Activated CD4-positive, alpha-beta T cell treated with anti-CD3 and anti-CD28 coated beads, Interleukin-2, Interleukin-6, amounts not matched to agents 100 ng/mL and 50 ng/mL, durations not matched to agents 16 hours and 8 hours (primary cell): ENCODE measurements around the gene LRRN2.

Experiments
- DNase-seq: peaks from one replicate; pipeline ENCODE4 v3.0.0-alpha.2; 2020

LRRN2 gene

GRCh38 chr1:204688776-204689175, 3.2 kb upstream of the LRRN2 start:
- DNase-seq = no peak

DNA sequence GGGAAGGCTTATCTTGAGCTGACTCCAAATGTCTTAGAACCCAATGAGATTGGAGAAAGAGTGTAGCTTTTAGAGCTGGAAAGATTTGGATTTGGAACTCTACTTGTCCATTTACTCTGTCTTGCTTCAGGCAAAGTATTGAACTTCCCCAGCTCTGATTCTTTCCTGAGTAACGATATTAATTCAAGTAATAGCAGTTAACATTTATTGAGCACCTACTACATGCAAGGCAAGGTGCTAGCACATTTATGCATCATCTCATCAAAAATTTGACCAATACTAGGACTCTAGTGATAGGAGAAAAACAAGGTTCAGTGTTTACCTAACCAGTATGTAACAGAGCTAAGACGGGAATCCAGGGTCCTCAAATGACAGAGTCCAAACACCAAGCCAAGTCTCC, 2.5 kb upstream of the LRRN2 start:
- no peak for DNase-seq

GRCh38 chr1:204684571-204685235, 835 bp downstream of the LRRN2 start:
- no peak for DNase-seq

DNA sequence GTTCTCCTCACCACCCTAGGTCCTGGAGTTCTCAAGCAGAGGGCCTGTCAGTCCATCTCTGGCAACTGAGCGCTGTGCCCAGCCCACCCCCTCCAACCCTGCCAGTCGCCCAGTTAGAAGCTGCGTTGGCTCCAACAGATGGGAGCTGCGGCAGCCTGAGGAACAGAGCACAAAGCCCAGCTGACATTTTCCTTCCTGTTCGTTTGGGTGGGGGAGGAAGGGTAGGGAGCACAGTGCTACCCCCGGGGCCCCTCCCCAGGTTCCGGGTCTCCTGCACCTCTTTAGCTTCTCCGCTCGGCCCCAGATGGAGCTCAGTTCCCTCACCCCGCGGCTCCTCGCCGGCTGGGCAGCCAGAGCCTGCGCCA, 1.4 kb downstream of the LRRN2 start:
- no peak for DNase-seq

DNA sequence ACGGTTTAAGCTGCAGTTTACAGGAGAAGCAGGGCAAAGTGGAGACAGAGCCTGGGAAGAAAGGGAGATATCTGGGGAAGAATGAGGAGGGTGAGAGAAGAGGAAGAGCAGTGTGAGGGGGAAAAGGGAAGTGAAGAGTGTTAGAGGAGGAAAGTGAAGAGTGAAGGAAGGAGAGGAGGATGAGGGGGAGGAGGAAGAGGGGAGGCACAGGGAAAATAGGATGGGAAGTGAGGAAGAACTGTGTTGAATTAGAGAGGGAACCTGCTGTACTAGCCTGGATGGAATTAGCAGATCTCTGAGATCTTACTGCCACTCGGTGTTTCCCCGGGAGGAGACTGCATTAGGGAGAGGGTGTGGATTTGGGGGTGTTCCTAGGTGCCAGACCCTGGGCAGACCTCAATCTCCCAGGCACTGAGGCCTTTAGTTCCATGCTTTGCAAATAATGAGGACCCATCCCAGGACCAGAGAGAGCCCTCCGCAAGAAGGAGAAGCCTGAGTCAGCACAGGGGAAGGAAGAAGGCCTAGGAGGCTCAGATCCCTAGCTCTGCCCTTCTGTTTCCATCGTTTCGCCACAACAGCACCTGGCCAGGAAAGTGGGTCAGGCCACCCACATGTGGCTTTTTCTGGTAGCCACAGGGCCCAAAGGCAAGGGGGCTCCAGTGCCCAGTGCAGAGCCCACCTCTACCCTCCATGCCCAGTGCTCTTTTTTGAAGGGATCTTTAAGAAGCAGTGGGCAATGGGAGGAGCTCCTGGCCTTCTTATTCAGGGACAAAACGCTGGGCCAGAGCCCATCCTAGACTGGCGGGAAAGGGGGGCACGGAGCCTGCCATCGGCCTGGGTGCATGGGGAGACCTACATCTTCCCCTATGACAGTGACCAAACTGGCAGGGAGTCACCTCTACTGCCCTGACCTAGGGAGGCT, 2.0 kb downstream of the LRRN2 start:
- no peak for DNase-seq

DNA sequence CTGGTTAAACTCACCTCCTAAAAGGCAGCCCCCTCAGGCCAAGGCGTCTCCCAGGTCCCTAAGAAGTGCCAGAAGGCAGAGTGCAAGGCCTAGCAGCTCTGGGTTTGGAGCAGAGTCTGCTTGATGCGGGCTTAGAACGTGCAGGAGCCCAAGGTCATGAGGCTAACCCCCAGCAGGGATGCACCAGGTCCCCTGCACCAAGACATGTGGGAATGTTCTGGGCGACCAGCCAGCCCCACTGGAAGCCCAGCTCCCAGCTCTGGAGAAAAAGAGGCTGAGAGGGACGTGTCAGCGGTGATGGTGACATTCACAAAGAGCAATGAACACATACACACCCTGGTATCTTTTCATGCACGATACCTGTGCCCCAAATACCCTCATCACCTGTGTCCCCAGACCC, 5.1 kb downstream of the LRRN2 start:
- DNase-seq = no peak

- DNase-seq = no peak
Observed at GRCh38 chr1:204680051-204680450, 5.5 kb downstream of the LRRN2 start.

DNA sequence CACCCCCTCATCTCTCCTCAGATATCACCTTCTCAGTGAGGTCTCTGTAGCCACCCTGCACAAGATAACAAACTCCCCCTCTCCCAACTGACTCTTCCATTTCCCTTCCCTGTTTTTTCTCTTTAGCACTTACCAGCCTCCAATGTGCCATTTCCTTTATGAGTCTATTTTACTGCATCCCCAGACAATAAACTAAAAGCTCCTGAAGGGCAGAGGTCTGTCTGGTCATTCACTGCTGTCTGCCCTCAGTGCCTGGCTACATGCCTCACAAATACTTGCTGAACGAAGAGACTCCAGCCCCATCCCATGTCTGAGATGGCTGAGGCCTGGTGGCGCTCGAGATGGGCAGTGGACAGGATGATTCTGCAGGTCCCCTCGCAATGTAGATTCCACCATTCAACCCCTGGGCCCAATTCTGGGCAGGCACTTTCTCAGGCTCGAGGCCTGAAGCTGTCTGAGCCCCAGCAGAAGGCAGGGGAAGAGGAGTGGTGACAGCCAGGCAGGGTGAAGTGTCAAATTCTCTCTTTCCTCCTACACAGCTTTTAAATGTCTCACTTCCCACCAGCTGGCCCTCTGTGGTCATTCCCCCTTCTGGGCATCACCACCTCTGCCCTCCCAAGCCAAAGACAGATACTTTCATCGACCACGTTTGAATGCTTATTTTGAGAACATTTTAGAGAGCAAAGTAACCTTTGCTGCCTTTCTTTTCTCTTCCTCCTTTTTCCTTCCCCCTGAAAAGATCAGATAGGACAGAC, 6.6 kb downstream of the LRRN2 start:
- no peak for DNase-seq

- DNase-seq = no peak
Observed at GRCh38 chr1:204677864-204678263, 7.7 kb downstream of the LRRN2 start.

DNA sequence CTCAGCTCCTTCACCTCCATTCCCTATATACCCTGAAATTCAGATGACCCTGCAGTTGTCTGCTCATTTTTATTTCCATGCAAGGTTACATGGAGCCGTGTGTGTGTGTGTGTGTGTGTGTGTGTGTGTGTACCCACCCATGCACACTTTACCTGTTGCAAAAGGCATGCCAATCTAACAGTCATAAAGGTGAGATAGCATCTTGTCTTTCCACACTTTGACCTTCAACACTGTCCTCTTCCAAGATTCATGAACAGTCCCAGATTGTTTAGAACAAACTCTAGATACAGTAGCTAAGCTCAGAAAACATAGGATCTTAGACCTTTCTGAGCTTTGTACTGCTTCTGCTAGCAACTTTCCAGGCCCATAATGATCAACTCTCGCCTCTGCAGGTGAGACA, 9.5 kb downstream of the LRRN2 start:
- no peak for DNase-seq

GRCh38 chr1:204673909-204674649, 11.5 kb downstream of the LRRN2 start:
- DNase-seq = no peak

DNA sequence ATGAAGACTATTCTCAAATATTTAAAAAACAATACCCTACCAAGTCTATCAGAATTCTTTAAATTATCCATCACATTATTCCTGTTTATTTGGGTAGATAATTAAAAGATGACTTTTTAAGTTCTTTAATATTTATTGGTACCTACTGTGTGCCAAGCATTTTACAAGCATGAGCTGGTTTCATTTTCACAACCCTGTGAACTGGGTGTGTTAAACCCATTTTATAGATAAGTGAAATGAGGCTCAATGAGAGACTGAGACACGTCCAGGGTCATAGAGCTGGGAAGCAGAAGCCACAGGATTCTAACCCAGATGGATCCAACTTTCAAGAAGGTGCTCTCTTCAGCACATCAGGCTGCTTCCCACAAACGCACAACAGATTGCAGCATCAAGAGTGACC, 12.3 kb downstream of the LRRN2 start:
- no peak for DNase-seq

DNA sequence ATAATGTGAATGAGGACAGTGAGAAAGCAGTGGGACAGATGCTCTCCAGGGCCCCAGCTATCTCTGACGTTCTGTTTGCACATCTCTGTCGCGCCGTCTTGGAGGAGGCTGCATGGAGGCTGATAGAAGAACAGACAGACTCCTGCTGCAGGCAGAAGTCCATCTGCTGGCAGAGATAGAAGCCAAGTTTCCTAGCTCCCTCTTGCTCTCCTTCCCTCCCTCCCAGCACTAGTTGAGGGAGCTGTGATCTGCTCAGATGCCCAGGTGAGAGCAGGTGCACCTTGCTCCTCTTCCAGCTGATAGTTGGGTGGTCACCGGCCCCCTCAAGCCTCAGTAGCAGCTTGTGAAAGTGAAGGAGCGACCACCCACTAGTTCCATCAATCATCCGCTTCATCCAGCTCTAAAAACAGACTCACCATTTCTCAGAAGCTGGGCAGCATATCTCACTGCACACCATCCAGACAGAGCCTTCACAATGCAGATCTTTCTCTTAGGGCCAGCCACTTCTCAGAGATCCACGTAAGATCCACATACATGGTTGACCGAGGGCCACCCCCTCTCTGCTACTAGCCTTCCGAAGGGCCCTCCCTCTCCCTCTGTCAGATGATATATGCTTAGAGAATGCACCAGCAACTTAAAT, 12.9 kb downstream of the LRRN2 start:
- no peak for DNase-seq

GRCh38 chr1:204672069-204672468, 13.5 kb downstream of the LRRN2 start:
- no peak for DNase-seq

GRCh38 chr1:204670152-204670927, 15.2 kb downstream of the LRRN2 start:
- DNase-seq = no peak

DNA sequence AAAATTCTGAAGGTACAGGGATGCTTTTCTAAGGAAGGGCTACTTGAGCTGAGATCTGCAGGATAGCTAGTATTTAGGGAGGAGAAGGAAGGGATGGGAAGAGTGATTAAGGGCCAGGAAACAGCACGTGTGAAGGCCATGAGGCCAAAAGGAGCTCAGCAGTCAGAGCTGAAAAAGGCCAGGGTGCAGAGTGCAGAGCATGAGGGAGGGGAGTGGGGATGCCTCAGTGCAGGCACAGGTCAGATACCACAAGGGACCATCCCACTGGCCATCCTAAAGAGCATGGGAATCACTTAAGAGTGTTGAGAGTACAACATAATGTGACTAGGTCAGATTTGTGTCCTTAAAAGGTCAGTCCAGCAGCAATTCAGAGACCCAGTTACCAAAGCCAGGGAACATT, 16.0 kb downstream of the LRRN2 start:
- no peak for DNase-seq

DNA sequence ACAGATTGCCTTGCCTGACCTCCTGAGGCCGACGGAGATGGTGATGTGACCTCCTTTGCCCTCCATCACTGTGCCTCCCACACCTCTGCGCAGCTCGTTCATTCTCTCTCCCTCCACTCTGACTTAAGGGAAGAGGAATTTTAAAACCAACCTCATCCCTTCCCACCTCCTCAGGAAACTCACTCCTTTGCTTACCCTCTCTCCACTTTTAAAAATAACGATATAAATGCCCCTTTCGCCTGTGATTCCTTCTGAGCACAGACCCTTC, 21.2 kb downstream of the LRRN2 start:
- no peak for DNase-seq

DNA sequence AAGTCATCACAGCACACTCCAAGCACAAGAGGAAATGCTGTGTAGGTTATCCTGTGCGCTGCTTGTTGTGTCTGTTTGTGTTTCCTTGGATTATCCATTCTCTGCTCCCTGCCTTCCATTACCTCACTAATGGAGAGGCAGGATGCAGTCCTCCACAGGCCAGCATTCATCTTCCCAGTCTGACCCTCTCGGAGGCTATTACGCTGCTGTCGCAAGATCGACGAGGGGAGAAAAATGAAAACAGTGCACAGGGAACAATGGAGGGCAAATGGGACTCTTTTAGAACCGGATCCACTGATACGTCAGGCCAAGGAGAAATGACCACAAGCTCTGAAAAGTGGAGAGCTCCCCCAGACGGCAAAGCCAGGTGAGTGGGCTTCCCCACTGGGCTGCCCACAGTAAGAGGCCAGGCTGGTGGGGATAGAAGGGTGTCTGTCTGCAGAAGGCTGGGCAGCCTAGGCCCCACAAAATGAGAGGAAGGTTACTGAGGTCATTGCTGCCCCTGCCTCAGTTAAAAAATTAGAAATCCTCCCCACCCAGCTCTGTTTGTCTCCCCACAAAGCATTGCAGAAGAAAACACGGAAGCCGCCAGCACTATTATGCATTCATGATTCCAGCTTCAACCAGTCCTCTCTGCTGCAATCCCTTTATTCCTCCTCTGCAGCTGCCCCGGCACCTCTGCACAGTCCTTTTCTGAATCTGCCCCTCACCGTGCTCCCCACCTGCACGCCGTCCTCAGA, 21.7 kb downstream of the LRRN2 start:
- DNase-seq = no peak

GRCh38 chr1:204662530-204662929, 23.0 kb downstream of the LRRN2 start:
- DNase-seq = no peak

DNA sequence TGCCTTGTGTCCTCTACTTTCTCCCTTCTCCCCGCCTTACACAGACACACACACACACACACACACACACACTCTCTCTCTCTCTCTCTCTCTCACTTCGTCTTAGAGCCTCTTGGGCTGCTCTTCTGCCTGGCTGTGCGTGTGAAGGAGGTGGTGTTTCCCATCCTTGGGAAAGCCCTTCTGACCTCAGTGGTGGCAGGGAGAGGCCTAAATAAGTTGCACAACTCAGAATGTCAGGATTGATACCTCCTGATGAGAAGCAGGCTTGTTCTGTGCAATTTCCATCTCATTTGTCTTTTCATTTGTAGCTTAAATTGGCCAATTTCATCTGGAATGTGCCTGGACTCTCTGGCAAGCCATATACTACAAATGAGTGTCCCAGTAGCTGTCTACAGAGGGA, 25.0 kb downstream of the LRRN2 start:
- no peak for DNase-seq

- no peak for DNase-seq
Observed at GRCh38 chr1:204659056-204659455, 26.5 kb downstream of the LRRN2 start.
